GM12874 (cell line): Measurements from ENCODE around the gene NBAS.

Experiments used
- TF ChIP-seq, protein P1 (sequence below): IDR thresholded peaks from 2 replicates; pipeline ENCODE4 v1.5.1; 2011; ENCODE audit warnings: low read depth, mild to moderate bottlenecking, control low read depth, low read length, moderate library complexity; ENCODE audit not compliant: insufficient read depth

NBAS gene

DNA sequence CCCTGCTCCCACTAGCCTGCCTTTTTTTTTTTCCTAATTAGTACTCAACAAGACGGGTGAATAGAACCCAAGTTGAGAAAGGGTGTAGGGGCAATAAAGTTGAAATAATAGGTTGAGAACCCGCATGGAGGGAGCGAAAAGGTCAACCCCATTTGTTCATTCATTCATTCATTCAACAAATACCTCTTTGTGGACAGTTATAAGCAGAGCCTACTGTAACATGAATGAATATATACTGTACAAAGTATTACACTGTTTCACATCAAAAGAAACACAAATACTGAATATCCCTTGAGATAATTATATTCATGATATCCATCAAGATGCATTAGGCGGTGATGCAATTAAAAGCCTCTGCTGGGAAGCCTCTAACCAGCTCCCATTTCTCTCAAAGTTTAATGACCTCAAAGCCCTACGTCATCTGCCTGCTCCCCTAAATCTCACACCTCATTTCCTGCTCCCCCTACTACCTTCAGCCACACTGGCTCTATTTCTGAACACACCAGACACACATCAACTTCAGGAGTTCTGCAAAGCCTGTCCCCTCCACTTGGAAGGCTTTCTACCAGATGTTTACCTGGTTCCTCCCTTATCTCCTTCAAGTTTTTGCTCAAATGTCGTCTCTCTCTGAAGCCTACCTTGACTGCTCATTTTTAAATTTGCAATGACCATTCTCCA is 1.4 kb upstream of the NBAS start:
- TF ChIP-seq, protein P1, sequence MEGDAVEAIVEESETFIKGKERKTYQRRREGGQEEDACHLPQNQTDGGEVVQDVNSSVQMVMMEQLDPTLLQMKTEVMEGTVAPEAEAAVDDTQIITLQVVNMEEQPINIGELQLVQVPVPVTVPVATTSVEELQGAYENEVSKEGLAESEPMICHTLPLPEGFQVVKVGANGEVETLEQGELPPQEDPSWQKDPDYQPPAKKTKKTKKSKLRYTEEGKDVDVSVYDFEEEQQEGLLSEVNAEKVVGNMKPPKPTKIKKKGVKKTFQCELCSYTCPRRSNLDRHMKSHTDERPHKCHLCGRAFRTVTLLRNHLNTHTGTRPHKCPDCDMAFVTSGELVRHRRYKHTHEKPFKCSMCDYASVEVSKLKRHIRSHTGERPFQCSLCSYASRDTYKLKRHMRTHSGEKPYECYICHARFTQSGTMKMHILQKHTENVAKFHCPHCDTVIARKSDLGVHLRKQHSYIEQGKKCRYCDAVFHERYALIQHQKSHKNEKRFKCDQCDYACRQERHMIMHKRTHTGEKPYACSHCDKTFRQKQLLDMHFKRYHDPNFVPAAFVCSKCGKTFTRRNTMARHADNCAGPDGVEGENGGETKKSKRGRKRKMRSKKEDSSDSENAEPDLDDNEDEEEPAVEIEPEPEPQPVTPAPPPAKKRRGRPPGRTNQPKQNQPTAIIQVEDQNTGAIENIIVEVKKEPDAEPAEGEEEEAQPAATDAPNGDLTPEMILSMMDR = no peak

DNA sequence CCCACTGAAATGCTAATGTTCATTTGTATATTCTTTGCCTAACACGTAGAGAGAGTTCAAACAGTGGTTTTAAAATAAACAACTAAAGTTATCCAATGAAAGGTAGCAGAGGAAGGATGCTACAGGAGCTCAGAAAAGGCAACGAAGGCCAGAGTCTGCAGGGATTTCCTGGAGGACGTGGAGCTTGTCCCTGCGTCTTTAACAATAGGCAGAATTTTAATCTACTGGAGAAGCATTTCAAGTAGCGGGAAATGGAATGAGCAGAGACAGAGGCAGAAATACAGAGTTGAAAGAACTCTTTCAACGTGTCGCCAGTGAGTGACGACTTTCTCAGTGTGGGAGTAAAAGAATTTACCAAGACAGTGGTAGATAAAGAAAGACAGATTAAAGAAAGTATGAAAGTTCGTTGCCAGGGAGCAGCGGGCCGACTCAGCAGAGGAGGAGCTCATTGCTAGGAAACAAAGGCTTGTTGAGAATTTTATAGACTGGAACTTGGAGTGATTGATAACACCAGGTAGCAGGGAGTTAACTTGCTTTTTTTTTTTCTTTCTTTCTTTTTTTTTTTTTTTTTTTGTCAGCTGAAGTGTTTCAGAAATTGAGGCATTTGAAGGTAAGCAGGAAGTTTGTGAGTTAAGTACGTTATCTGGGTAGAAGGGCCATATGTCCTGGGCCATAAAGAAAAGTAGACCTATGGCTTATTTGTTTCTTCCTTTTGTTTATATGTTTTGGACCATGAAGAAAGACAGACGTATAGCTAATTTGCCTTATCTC is 625 bp upstream of the NBAS start:
- TF ChIP-seq, protein P1 = no peak

DNA sequence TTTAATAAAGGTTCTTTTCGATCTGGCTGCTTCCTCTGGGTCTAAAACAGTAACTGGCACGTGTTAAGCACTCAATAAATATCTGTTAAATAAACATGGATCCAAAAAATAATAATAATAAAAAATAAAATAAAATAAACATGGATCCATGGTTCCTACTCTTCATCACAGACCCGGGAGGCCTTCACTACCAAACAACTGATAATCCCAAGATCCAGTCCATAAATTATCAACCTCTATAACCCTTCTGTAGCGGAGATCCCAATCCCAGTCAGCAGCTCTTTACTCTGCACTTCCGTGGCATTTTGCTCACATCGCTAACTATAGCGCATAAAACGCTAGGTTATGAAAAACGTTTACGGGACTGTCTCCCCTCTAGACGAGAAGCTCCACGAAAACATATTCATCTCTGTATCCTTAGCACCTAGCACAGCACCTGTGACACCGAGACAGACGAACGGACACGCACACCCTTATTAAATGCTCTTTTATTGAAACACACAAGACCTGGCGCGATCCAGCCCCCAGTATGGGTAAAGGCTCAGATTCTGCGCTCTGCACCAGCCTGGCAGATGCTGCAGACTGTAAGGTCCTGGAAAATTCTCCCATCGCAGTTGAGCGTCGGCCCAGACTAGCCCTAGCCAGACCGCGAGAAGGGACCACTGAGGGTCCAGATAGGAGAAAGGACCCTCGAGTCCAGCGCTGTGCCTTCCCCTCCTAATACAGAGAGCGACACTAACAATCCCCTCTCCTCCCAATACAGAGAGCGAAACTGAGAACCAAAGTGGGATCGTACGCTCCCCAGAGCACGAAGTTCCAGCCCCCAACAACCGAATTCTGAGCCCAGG is 770 bp downstream of the NBAS start:
- TF ChIP-seq, protein P1 = no peak

DNA sequence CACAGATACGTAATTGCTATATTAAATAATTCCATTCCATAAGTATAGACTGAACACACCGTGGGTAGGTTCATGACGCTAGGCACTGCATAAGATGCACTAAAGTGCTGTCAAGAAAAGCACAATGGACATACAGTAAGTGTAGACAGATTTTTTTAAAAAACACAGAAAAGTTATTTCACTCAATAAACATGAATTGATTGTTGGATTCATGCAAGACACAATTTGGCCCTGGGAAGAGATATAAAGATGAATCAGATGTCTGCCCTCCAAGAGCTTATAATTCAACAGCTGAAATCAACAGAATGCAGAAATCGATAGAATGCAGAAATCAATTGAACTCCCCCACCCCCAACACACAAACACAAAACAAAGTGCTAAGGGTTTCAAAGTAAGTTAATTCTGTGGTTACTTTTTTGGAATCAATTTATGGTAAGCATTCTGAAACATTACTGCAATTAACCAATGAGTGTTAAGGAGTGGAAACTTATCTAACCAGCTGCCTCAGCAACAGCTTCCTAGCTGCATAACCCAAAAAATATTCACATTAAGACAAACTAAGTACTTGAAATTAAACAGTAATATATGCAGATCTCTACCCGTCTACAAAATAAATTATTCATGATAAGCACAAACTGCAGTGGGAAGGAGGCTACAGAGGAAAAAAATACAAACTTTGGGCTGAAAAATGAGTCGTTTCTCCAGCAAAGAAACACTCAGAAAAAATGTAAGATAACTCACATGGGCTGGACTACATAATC is 1.6 kb downstream of the NBAS start:
- TF ChIP-seq, protein P1 = no peak

DNA sequence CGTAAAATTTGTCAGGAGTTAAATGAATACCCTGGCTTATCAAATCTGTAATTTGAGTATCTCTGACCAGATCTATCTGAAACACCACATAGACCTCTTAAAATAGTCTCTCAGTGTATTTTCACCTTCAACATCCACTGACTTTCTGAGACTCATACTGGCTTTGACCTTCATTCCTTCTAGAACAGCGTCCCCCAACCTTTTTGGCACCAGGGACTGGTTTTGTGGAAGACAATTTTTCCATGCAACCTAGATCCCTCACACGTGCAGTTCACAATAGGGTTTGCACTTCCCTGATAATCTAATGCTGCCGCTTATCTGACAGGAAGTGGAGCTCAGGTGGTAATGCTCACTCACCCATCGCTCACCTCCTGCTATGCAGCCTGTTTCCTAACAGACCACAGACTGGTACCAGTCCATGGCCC is 3.2 kb downstream of the NBAS start:
- TF ChIP-seq, protein P1 = no peak

DNA sequence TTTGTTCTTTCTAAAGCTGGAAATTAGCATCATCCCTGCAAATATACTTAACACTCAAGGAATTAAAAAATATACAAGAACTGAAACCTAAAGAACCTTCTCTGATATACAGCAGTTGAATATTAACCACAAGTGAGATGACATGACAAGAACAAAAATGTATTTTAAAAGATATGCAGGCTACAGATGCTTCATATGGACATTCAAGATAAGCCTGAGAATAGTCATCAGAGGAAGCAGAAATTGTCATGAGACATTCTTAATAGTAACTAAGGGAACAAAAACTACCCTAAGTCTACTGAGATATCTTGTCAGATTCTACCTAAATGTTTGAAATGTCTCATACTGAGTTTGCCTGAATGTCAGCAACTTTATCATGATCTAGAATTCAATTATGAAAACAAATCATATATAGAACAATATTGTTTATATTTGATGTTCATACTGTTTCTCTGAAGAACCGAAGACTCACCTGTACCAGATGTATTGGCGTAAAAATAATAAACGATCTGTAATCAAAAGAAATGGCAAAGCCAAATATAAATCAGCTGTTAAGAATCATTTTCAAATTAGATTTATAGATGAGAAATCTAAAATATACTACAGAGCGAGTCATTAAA is 4.7 kb downstream of the NBAS start:
- TF ChIP-seq, protein P1 = no peak
